ENCODE measurements around the gene PIGS.

Gene PIGS

GRCh38 chr17:28554565-28554964 is 16.8 kb downstream of the PIGS start:
- no peaks in the 10 kb centered on the region for H3K27me3 ChIP-seq
- H3K27ac ChIP-seq: no peak overlapping the region
- intact Hi-C loops (cut with DNase I; ENCODE audit: low total_unique reads): loop anchor here (5.0 to 10.0 kb wide), 2 partner anchors 58 to 510 kb away; partner anchors contain the start of genes NLK and RSKR
- H3K9me3 ChIP-seq: no peaks in the 10 kb centered on the region
- H3K4me1 ChIP-seq: peaks cover 0 to 21% (median 12%) of the 10 kb centered on the region in 4 donors
- no peak for DNase-seq
- no peak overlapping the region for H3K4me3 ChIP-seq
- no peak for TF ChIP-seq CTCF (IDR thresholded peaks at IDR 0.05)
- peaks cover 52 to 64% (median 62%) of the 10 kb centered on the region in 3 donors for H3K36me3 ChIP-seq

DNA sequence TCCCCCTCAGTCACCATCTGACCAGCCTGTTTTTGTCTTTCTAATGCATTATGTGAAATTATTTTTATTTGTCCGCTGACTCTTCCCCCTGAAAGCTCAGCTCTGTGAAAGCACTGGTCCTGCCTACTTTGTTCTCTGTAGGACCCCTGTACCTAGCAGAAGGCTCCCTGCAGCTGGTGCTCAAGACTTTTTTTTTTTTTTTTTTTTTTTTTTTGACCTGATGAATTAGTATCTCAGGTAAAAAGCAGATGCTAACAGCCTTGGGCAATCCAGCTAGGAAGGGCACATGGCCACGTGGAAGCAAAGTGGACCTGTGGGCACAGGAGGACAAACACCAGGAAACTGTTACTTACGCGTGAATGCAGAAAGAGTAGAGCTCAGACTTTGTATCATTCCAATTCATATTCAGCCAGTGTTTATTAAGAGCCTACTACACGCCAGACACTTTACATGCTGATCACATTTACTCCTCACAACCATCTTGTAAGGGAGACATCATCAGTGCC is 18.3 kb downstream of the PIGS start:
- H3K36me3 ChIP-seq: peaks cover 42 to 49% (median 47%) of the 10 kb centered on the region in 3 donors
- H3K9me3 ChIP-seq: no peaks in the 10 kb centered on the region
- DNase-seq: no peak
- H3K4me1 ChIP-seq: peaks cover 0 to 21% (median 12%) of the 10 kb centered on the region in 4 donors
- H3K27me3 ChIP-seq: no peaks in the 10 kb centered on the region
- peak overlapping the region; percentile 79 to 87 for H3K4me3 ChIP-seq
- no peak for TF ChIP-seq CTCF (IDR thresholded peaks at IDR 0.05)
- H3K27ac ChIP-seq: peak overlapping the region; percentile 74 to 75
- intact Hi-C loops (cut with DNase I; ENCODE audit: low total_unique reads): loop anchor here (5.0 to 10.0 kb wide), 2 partner anchors 59 to 508 kb away; partner anchors contain the start of genes NLK and RSKR

DNA sequence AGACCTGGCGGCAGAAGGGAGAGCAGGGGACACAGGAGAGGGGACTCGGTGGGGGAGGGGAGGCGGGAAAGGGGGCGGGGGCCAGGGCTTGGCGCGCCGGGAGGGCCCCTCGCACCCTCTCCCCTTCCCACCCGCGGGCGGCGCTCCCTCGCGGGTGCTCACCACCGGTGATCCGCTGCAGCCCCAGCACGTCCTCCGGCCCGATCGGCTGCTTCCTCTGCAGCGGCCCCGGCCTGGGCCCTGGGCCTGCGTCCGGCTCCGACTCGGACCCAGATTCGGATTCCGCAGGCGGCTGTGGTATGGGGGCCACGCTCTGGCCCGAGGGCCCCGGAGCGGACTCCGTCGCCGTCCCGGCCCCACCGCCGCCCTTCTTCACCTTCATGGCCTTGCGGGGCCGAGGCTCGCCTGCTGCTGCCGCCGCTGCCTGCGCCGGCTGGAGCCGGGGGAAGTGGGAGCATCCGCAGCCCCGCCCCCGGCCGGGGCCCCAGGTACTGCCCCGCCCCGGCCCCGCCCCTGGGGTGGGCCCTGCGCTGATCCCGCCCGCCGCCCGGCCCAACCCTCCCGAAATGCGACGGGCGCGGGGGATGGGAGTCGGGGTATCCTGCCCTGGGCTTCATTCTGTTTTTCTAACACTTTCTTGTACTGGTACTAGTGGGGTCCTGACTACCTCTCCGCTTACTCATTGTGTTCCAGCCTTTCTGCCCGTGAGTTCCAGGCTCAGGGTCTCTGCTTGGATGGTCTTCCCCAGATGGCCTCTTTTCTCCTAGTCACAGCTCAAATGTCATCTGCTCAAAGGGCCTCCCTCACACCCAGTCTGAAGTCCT is 18.9 kb downstream of the PIGS start, which contains the start of gene UNC119:
TSS of gene UNC119 (minus strand) at position 449 of the 824 bp plus-strand sequence. CDS start at position 382, 67 bp downstream.
- H3K36me3 ChIP-seq: peaks cover 35 to 46% (median 42%) of the 10 kb centered on the region in 3 donors
- peak within 1 kb of the TSS; percentile 79 to 87 for H3K4me3 ChIP-seq
- H3K27me3 ChIP-seq: no peaks in the 10 kb centered on the region
- peak; percentile 59 to 84 for DNase-seq
- H3K4me1 ChIP-seq: peaks cover 0 to 21% (median 12%) of the 10 kb centered on the region in 4 donors
- no peak for TF ChIP-seq CTCF (IDR thresholded peaks at IDR 0.05)
- peak within 1 kb of the TSS; percentile 74 to 75 for H3K27ac ChIP-seq
- H3K9me3 ChIP-seq: no peaks in the 10 kb centered on the region
- intact Hi-C loops (cut with DNase I; ENCODE audit: low total_unique reads): loop anchor here (5.0 to 10.0 kb wide), 2 partner anchors 60 to 508 kb away; partner anchors contain the start of genes NLK and RSKR

GRCh38 chr17:28551421-28552175 is 19.7 kb downstream of the PIGS start:
- Histone ChIP-seq H3K36me3 (peaks cover 27 to 46% (median 37%) of the 10 kb centered on the region in 3 donors), H3K27me3 (no peaks in the 10 kb centered on the region), H3K4me3 (peak overlapping the region; percentile 79 to 87), H3K4me1 (peaks cover 0 to 21% (median 12%) of the 10 kb centered on the region in 4 donors), H3K27ac (peak overlapping the region; percentile 74 to 75), H3K9me3 (no peaks in the 10 kb centered on the region)
- TF ChIP-seq CTCF (IDR thresholded peaks at IDR 0.05): no peak
- no peak for DNase-seq
- intact Hi-C loops (cut with DNase I; ENCODE audit: low total_unique reads): loop anchor here (5.0 to 10.0 kb wide), 2 partner anchors 61 to 507 kb away; partner anchors contain the start of genes NLK and RSKR

GRCh38 chr17:28550858-28551257 is 20.5 kb downstream of the PIGS start:
- no peaks in the 10 kb centered on the region for H3K27me3 ChIP-seq
- no peak for DNase-seq
- no peak for TF ChIP-seq CTCF (IDR thresholded peaks at IDR 0.05)
- peaks cover 20 to 39% (median 30%) of the 10 kb centered on the region in 3 donors for H3K36me3 ChIP-seq
- H3K9me3 ChIP-seq: no peaks in the 10 kb centered on the region
- intact Hi-C loops (cut with DNase I; ENCODE audit: low total_unique reads): loop anchor here (5.0 to 10.0 kb wide), 2 partner anchors 61 to 506 kb away; partner anchors contain the start of genes NLK and RSKR
- H3K27ac ChIP-seq: no peak overlapping the region
- peaks cover 0 to 21% (median 12%) of the 10 kb centered on the region in 4 donors for H3K4me1 ChIP-seq
- no peak overlapping the region for H3K4me3 ChIP-seq

Data from tibial artery (tissue), 4 donors.